ENCODE measurements around the gene CSNK1A1.
A peak's percentile ranks its signal among the peaks of the same experiment; 100 is the strongest.
"Not testable (repeated sequence)": the region's sequence is repeated elsewhere in the genome, so short reads cannot be mapped to it uniquely, and the experiment has no call there.

CSNK1A1 gene

DNA sequence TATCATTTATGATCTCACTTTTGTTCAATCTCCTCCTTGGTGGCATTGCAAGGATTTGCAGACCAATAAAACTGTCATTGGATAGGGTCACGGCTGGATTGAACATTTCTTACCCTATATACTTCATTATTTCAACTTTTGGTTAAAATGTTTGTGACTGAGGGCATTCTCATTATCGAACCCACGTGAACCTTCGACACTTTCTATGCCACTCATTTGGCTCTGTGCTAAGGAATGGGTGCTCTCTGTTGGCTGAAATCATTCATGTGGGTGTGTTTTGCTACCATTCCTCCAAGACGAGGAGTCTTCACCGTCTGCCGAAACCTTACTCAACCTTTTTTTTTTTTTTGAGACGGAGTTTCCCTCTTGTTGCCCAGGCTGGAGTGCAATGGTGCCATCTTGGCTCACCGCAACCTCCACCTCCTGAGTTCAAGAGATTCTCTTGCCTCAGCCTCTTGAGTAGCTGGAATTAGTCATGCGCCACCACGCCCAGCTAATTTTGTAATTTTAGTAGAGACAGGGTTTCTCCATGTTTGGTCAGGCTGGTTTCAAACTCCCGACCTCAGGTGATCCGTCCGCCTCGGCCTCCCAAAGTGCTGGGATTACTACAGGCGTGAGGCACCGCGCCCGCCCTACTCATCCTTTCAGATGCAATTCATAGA is 62.5 kb downstream of the CSNK1A1 start:
- no peak for DNase-seq

DNA sequence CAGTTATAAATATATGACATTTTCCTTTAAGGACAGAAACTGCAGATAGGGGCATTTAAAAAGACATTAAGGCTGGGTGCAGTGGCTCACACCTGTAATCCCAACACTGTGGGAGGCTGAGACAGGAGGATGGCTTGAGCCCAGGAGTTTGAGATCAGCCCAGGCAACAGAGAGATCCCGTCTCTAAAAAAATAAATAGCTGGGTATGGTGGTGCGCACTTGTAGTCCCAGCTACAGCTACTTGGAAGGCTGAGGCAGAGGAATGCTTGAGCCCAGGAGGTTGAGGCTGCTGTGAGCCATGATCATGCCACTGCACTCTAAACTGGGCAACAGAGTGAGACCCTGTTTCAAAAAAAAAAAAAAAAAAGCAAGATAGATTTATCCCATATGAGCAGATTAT is 63.6 kb downstream of the CSNK1A1 start:
- DNase-seq = no peak

DNA sequence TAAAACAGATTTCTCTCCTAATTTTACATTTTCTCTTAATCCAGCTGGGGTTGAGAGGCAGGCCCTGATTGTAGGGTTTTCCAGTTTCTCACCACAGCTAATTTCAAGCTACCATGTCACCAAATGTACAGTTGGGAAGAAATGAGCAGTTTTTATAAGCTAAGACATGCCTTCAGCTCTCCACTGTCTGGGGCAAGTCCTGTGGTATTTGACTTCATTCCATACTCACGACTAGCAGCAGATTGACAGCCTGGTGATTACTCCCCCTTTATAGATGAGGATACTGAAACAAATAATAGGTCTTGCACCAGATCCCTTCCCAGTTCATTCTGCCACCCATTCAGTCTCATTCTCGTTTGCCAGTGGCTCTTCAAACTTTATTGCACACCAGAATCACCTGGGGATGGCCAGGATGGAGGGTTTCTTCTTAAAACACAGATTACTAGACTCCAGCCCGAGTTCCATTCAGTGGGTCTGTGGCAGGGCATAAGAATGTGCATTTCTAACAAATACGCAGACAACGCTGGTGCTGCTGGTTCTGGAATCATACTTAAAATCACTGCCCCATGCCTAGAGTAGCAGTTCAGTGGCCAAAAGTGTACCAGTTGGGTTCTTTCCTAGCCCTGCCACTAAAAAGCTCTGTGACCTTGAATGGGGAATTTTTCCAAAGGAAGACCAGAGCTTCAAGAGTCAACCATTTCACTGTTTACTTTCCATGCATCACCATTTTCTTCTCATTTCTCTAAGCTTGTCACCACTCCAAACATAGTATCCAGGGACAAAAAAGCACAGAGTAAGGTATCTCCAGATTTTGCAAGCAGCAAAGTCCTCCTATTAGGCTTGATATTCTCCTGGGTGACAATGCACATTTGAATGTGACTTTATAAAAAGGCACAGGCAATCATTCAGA is 64.3 kb downstream of the CSNK1A1 start:
- no peak for DNase-seq

DNA sequence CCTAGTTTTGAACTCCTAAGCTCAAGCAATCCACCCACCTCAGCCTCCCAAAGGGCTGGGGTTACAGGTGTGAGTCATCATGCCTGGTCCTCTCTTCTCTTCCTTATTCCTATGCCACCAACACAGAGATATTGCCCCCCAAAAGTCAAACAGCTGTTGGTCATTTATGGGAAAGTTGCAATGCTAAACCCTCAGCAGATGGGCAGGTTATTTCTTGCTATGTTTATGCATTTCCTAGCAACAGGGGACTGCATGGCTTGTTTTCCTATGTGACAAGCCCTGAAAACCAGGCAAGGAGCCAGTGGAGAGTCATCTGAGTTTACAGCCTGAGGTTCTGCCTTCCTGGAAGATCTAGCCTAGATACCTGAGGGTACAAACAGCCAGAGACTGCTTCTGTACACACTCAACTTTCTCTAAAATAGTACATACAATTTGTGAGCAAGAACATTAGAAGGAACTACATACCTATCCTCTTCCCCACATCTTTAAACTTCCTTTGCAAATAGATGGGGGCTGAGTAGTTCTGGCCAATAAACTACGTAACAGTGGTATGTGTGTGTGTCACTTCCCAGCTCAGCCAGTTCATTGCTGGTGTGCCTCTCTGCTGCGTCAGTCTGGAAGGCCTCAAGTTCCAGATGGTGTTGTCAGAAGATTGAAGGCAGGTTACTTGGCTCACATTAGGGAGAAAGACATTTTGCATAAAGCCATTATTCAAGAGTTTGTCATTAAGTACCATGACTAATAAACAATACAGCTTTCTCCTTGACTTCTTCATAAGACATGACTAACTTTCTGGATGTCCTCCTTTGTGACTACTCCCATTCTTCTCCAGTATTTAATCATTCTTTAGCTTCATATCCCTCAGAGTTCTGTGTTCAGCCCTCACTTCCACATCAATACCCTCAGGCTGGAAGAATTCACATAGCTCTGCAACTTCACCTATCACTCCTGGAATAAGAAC is 65.3 kb downstream of the CSNK1A1 start:
- DNase-seq = no peak

DNA sequence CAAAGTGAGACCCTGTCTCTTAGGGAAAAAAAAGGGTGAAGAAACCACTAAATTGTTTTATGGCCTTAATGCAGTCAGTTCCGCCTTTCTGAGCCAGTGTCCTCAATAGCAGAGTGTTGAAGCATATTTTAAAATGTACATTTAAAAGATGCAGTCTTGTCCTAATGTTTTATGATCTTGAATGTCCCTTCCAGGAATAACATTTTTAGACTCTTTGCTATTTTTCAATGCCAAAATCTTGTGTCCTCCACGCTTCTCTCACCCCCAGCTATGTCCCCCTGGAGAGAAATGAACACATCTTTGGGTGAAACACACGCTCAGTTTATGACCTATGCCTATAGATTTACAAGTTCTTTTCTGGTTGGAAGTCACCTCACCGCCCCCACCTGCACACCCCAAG is 69.8 kb downstream of the CSNK1A1 start:
- no peak for DNase-seq

DNA sequence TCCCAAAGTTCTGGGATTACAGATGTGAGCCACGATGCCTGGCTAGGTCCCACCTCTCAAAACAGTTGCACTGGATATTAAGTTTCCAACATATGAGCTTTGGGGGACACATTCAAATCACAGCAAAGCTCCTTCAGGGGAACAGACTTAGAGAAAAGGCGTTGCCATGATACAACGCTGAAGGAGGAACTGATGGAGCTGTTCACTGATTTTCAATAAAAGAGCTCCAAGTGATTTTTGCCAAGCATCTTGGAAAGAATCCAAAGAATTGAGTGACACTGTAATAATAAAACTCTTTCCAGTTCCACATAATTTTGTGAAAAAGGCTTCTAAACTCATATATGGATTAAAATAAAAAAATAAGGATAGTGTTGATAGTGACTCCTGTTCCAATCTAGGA is 72.5 kb downstream of the CSNK1A1 start:
- no peak for DNase-seq

DNA sequence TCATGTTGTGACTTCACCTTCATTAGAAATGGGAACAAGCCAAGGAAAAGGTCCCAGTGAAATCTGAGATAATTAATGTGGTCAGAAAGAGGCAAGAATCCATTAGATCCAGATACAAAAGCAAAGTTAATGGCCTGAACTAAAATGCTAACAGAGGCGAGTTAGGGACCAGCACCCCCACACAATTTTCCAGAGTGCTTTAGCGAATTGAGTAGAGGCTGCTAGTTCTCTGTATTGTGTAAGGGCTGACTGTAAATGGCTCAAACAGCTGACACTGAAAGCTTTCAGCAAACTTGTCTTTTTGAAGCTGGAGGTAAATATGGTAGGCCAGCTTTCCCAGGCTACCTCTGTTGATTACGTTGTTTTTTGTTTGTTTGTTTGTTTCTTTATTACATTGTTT is 75.5 kb downstream of the CSNK1A1 start:
- DNase-seq = no peak

DNA sequence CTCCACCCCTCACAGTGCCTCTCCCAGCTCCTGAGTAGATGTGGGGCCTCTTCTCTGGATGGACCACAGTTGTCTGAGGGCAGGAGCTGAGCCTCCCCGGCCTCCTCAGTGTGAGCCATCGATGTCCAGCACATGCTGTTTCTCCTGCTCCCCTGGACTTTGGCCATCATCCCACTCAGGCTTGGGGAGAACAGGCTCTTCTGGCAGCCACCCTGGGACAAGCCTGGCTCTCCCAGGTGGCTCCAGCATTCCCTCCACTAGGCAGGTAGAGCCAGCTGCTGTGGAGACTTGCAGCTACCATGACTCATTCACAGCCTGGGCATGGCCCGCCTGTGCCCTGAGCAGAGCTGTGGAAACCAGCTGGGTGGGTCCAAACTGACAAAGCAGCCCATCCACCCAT is 77.0 kb downstream of the CSNK1A1 start:
- no peak for DNase-seq

DNA sequence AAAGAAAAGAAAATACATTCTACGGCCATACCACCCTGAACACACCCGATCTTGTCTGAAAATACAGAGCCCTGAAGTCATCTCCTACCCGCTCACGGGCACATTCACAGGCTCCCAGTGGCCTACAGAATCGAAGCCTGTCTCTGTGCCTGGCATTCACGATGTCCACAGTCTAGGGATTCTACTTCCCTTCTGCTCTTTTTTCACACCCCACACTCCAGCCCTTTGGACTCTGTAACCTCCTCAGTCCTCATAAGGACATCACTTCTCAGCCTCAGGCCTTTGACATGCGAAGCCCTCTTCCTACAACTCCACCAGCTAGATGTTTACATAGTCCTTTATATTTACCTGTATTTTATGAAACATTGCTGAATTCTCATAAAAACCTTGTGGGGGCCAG is 77.8 kb downstream of the CSNK1A1 start:
- no peak for DNase-seq

DNA sequence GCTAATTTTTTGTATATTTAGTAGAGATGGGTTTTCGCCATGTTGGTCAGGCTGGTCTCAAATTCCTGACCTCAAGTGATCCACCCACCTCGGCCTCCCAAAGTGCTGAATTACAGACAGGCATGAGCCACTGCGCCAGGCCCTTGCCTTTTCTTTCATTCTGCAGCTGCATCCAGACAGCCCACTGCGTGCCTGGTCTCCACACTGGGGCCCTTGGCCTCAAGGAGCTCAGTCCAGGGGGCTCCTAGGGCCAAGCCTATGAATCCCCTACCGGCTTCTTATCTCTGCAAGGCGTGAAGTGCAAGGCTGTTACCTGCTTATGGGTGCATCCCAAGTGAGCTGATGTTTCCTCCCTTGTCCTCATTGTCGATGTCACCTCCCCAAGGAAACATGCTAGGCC is 78.8 kb downstream of the CSNK1A1 start:
- no peak for DNase-seq

DNA sequence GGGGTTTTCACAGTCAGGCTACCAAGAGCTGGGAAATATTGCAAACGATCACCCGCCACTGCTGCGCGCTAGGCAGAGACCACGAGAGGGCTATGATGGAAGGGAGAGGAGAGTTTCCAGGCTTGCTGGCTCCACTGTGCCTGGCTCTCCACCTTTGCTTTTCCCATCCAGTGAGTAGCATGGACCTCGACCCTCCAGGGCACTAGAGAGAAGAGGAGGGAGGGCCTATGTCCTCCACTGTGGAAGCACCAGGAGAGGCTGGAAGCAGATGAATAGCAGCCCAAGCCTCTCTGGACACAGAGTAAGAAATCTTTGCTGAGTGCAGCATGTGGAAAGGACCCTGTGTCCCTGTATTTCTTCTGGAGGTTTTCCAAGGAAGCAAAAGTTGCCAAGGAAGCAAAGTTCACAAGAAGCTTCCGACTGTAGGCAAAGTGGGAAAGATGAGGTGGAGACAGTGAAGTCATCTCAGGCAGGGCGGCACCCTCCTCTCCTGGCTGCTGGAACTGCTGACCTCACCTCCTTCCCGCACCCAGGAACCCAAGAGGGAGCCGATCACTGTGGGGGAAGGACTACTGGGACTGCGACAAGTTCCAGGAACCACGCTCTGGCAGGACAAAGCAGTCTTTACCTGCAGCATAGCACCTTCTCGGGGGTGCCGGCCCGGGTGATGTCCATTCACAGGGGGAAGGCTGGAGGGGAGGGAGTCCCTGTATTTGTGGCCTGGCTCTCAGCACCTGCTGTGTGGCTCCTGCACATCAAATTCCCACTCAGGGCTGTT is 79.6 kb downstream of the CSNK1A1 start:
- DNase-seq = no peak

DNA sequence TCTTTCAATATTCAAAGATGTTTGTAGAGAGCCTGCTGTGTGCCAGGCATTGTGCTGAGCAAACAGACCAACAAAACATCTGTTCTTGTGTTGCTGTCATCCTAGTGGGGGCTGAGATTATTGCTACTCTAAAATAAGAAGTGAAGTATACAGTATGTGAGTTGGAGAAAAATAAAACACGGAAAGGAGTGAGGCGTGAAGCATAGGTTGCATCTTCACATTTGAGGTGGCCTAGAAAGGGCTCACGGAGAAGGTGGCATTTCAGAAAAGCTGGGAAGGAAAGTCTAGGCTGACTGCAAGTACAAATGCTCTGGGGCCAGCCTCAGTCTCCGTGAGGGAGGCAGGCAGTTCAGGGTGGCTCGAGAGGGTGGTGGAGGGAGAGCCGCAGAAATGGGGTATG is 80.3 kb downstream of the CSNK1A1 start:
- no peak for DNase-seq

DNA sequence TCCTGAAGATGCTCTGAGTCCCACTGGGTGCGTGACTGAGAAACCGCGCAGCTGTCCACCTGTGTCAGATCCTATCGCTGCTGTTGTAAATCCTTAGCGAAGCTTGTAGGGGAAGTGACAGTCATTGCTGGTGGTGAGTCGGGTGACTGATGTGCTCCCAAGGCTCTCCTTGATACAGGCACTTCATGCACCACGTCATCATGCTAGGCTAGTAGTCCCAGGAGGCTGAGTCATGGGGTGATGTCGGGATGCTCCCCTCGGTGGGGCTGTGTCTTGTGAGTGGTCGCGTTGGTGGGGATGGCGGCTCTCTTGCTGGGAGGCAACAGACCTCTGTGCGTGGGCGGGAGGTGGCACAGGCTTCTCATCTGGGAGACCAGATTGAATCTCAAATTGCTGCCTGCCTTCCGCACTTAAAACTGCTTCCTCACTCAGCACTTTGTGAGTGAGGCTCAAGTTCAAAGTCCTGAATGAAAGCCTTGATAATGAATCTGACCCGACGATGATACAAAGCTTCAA is 84.7 kb downstream of the CSNK1A1 start:
- DNase-seq = peak; percentile 42

DNA sequence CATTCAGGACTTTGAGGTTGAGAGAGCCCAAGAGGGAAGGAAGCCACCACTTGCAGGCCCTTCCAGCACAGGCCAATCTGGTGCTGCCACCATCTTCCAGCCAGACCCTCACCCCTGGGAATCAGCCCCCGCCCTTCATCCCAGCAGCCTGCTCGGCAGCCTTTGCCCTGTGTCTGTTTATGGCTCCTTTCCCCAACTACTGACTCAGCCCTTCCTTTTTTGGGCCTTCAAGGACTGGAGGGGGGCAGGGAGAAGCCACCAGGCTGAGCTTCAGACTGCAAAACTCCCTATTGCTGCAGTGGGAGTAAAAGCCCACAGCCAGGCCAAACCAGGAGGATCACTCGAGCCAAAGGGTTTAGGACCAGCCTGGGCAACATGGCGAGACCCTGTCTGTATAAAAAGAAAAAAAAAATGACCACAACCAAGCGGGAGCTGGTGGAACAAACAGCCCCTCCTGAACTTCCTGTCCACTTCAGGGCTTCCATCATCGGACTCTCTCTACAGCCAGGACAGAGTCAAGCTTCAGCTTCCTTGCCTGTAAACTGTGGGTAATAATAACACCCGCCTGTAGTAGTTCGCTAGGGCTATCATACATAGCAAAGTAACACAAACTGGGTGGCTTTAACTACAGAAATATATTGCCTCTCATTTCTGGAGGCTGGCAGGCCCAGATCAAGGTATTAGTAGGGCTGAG is 86.3 kb downstream of the CSNK1A1 start:
- no peak for DNase-seq

DNA sequence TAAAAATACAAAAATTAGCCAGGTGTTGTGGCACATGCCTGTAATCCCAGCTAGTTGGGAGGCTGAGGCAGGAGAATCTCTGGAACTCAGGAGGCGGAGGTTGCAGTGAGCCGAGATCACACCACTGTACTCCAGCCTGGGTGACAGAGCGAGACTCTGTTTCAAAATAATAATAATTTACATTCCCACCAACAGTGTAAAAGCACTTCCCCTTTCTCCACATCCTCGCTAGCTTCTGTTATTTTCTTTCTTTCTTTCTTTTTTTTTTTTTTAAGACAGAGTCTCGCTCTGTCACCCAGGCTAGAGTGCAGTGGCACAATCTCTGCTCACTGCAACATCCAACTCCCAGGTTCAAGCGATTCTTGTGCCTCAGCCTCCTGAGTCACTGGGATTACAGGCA is 89.3 kb downstream of the CSNK1A1 start:
- not testable (repeated sequence) for DNase-seq

DNA sequence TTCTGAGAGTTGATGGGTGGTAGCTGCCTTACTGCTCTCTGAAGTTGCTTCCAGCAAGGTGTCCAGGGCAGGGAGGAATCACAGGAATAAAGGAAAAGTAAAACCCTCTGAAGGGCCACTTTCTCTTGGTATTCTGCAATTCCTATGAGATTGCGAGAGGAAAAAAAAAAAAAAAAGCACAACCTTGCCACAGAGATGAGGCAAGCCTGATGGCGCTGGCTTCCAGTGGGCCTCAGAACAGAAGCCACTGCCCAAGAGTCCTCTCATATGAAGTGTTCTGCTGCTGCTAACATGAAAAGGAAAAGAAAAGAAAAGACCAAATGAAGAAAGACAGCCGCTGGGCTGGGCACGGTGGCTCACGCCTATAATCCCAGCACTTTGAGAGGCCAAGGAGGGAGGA is 91.3 kb downstream of the CSNK1A1 start:
- no peak for DNase-seq

DNA sequence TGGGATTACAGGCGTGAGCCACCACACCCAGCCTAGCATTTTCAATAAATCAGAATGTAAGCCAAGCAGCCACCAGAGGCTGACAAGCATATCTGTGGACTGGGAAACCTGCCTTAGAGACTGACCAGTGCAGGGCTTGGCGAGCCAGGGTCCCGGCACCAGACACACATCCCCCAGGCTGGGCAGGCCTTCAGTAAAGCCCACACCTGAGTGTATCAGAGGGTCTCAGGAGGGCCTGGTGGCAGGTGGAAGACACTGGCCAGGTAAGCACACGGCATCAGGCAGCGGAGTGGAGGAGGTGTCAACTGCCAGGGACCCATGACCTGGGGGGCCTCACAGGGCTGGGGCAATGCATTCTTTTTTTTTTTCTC is 93.9 kb downstream of the CSNK1A1 start:
- no peak for DNase-seq

DNA sequence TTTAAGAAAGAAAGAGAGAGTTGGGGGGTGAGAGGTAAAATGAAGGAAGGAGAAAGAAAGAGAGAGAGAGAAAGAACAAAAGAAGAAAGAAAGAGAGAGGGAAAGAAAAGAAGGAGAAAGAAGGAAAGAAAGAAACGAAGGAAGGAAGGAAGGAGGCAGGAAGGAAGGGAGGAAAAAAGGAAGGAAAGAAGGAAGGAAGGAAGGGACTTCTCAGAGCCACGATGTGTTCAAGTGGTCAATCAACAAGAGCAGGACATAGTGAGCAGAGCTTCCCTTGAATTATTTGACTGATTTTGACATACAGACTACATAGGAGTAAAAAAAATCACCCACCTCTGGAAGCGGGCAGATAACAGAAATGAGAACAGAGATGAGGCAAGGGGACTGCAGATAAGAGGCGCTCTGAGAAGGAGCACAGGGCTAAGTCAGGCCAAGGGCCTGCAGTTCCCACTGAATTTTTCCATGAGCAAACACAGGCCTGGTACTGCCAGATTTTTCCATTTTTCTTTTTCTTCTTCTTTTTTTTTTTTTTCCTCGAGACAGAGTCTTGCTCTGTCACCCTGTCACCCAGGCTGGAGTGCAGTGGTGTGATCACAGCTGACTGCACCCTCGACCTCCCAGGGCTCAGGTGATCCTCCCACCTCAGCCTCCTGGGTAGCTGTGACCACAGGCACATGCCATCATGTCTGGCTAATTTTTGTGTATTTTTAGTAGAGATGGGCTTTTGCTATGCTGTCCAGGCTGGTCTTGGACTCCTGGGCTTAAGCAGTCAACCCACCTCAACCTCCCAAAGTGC is 94.4 kb downstream of the CSNK1A1 start:
- DNase-seq = no peak

DNA sequence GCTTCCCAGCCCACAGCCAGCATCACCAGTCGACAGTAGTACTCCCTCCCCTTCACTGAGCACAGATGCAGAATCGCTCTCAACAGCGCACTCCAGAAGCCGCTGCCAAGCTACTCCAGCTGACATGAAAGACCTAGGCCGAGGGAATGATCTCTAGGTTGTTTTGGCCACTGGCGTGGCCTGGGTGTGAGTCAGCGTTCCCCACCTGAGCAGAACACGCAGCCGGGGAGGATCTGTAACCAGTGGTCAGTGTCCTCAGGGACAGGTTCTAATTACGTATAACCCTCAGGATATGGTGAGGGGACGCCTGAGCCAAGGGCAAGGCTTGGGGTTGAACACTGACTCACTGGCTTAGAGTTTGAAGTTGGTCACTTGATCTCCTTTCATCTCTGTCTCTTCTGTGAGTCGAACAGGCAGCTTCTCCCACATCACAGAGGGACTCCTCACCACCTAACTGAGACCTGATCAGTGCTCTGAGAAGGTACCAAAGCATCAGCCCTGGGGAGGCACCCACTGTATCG is 95.3 kb downstream of the CSNK1A1 start:
- DNase-seq = no peak

DNA sequence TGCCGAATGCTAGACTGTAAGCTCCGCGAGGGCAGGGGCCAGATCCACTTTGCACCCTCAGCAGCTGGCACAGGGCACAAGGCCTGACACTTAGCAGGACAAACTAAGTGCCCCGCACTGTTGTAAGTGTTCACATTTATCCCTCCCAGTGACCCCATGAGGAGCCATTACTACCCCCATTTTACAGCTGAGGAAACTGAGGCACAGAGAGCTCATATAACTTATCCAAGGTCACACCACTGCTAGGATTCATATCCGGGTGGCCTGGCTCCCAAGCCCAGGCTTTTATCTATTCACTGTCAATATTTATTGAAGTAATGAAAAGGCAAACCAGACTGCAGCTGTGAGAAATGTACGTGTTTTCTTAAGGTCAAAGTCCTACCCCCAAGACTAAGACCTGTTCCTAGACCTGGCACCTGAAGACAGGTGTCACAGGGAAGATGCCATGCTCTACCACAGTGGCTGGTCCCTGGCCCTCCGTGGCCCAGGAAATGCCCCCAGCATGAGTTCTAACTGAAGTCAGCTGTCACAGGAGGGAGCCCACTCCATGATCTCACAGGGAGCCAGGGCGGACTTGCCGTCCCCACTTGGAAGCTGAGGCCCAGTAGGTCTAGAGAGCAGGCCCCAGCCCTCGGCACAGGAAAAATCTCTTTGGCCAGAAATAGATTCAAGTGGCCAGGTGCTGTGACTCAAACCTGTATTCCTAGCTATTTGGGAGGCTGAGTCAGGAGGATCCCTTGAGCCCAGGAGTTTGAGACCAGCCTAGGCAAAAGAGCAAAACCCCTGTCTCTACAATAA is 97.4 kb downstream of the CSNK1A1 start:
- DNase-seq = no peak

Data from NCI-H1436 (cell line).